Medulla oblongata (tissue), 1 donor: Measurements from ENCODE around the gene SEPTIN1.
"Not testable (repeated sequence)": the region's sequence is repeated elsewhere in the genome, so short reads cannot be mapped to it uniquely, and the experiment has no call there.

Experiments used
- DNase-seq: peaks from one replicate; pipeline ENCODE4 v3.0.0-alpha.2; 2015; ENCODE audit errors: extremely low spot score

The SEPTIN1 gene

GRCh38 chr16:30357715-30358576, 24.4 kb downstream of the SEPTIN1 start:
- DNase-seq = no peak

GRCh38 chr16:30357085-30357714, 25.2 kb downstream of the SEPTIN1 start:
- DNase-seq = no peak

GRCh38 chr16:30356401-30357084, 25.8 kb downstream of the SEPTIN1 start:
- peak; percentile 70 for DNase-seq

- no peak for DNase-seq
Observed at GRCh38 chr16:30355954-30356308, 26.4 kb downstream of the SEPTIN1 start.

- DNase-seq = peak; percentile 100
Observed at GRCh38 chr16:30355144-30355953, 27.0 kb downstream of the SEPTIN1 start, which contains the start of gene CD2BP2. TSS of gene CD2BP2 (minus strand) at chr16:30355308. CDS start at chr16:30354681, 627 bp downstream.

GRCh38 chr16:30354423-30355143, 27.8 kb downstream of the SEPTIN1 start:
- no peak for DNase-seq

- no peak for DNase-seq
Observed at GRCh38 chr16:30353438-30354129, 28.8 kb downstream of the SEPTIN1 start.

- no peak for DNase-seq
Observed at GRCh38 chr16:30352488-30353401, 29.6 kb downstream of the SEPTIN1 start.

- peak; percentile 90 for DNase-seq
Observed at GRCh38 chr16:30351586-30352419, 30.6 kb downstream of the SEPTIN1 start.

- DNase-seq = no peak
Observed at GRCh38 chr16:30351001-30351441, 31.3 kb downstream of the SEPTIN1 start.

GRCh38 chr16:30350134-30350871, 32.1 kb downstream of the SEPTIN1 start:
- no peak for DNase-seq

- no peak for DNase-seq
Observed at GRCh38 chr16:30349675-30350074, 32.7 kb downstream of the SEPTIN1 start.

- DNase-seq = no peak
Observed at GRCh38 chr16:30348929-30349328, 33.4 kb downstream of the SEPTIN1 start.

GRCh38 chr16:30348113-30348512, 34.2 kb downstream of the SEPTIN1 start:
- no peak for DNase-seq

GRCh38 chr16:30346286-30346685, 36.1 kb downstream of the SEPTIN1 start:
- DNase-seq = no peak

- not testable (repeated sequence) for DNase-seq
Observed at GRCh38 chr16:30343491-30343820, 38.9 kb downstream of the SEPTIN1 start.

- no peak for DNase-seq
Observed at GRCh38 chr16:30342751-30343490, 39.4 kb downstream of the SEPTIN1 start.
